ENCODE data around the gene CEP295NL.
"Not testable (repeated sequence)": the region's sequence is repeated elsewhere in the genome, so short reads cannot be mapped to it uniquely, and the experiment has no call there.

The CEP295NL gene

GRCh38 chr17:78886954-78887353 lies 16.0 kb downstream of the CEP295NL start:
- DNase-seq (ENCODE audit: low read depth) = no peak

GRCh38 chr17:78885956-78886355 lies 17.0 kb downstream of the CEP295NL start:
- no peak for DNase-seq (ENCODE audit: low read depth)

- no peak for DNase-seq (ENCODE audit: low read depth)
Measured at GRCh38 chr17:78884876-78885667, 17.9 kb downstream of the CEP295NL start.

- DNase-seq (ENCODE audit: low read depth) = no peak
Measured at GRCh38 chr17:78884148-78884825, 18.7 kb downstream of the CEP295NL start.

- DNase-seq (ENCODE audit: low read depth) = no peak
Measured at GRCh38 chr17:78883533-78884131, 19.4 kb downstream of the CEP295NL start.

- no peak for DNase-seq (ENCODE audit: low read depth)
Measured at GRCh38 chr17:78883089-78883532, 19.9 kb downstream of the CEP295NL start.

- DNase-seq (ENCODE audit: low read depth) = no peak
Measured at GRCh38 chr17:78882540-78883088, 20.4 kb downstream of the CEP295NL start.

GRCh38 chr17:78879635-78880186 lies 23.3 kb downstream of the CEP295NL start:
- DNase-seq (ENCODE audit: low read depth) = peak; percentile 6

GRCh38 chr17:78878871-78879527 lies 24.0 kb downstream of the CEP295NL start:
- DNase-seq (ENCODE audit: low read depth) = no peak

GRCh38 chr17:78878261-78878660 lies 24.7 kb downstream of the CEP295NL start:
- no peak for DNase-seq (ENCODE audit: low read depth)

GRCh38 chr17:78876954-78877517 lies 26.0 kb downstream of the CEP295NL start:
- not testable (repeated sequence) for DNase-seq (ENCODE audit: low read depth)

- DNase-seq (ENCODE audit: low read depth) = no peak
Measured at GRCh38 chr17:78876094-78876597, 26.9 kb downstream of the CEP295NL start.

GRCh38 chr17:78875363-78876093 lies 27.5 kb downstream of the CEP295NL start:
- no peak for DNase-seq (ENCODE audit: low read depth)

GRCh38 chr17:78873519-78874340 lies 29.3 kb downstream of the CEP295NL start:
- DNase-seq (ENCODE audit: low read depth) = no peak

- no peak for DNase-seq (ENCODE audit: low read depth)
Measured at GRCh38 chr17:78872486-78872885, 30.5 kb downstream of the CEP295NL start.

GRCh38 chr17:78870621-78871020 lies 32.4 kb downstream of the CEP295NL start:
- DNase-seq (ENCODE audit: low read depth) = no peak

- no peak for DNase-seq (ENCODE audit: low read depth)
Measured at GRCh38 chr17:78868391-78868790, 34.6 kb downstream of the CEP295NL start.

GRCh38 chr17:78867046-78867445 lies 36.0 kb downstream of the CEP295NL start:
- DNase-seq (ENCODE audit: low read depth) = not testable (repeated sequence)

- DNase-seq (ENCODE audit: low read depth) = peak; percentile 54
Measured at GRCh38 chr17:78865682-78866390, 37.2 kb downstream of the CEP295NL start.

Measured in activated T-cell treated with anti-CD3 and anti-CD28 coated beads for 1 hour (primary cell).